Esophagus (tissue), 2 donors: ENCODE data around the gene C1S. TPM values are rescaled to one million over a fixed set of nuclear protein-coding genes. Genes with fewer than 3 reads are reported as not detected.
A peak's percentile ranks its signal among the peaks of the same experiment; 100 is the strongest.

Source experiments
- H3K27ac ChIP-seq, 2 donors: one replicate each; pipeline ENCODE4 v1.5.1; 2013; ENCODE audit warnings: low read depth in 2 of 2, mild to moderate bottlenecking in 2 of 2, inconsistent platforms in 1 of 2, low read length in 1 of 2, moderate library complexity in 1 of 2
- H3K27me3 ChIP-seq, 2 donors: one replicate each; pipeline ENCODE4 v1.6.1; 2013; ENCODE audit warnings: low read length in 2 of 2, control low read depth in 1 of 2, mild to moderate bottlenecking in 1 of 2; ENCODE audit not compliant: insufficient read depth in 2 of 2, control insufficient read depth in 1 of 2
- H3K36me3 ChIP-seq, 2 donors: one replicate each; pipeline ENCODE4 v1.6.1; 2013; ENCODE audit warnings: low read length in 1 of 2; ENCODE audit not compliant: control insufficient read depth in 2 of 2, insufficient read depth in 2 of 2
- H3K4me1 ChIP-seq, 2 donors: one replicate each; pipeline ENCODE4 v1.6.1; 2013; ENCODE audit warnings: low read length in 1 of 2; ENCODE audit not compliant: control insufficient read depth in 2 of 2, insufficient read depth in 2 of 2
- H3K4me3 ChIP-seq, 2 donors: one replicate each; pipeline ENCODE4 v1.5.1; 2013; ENCODE audit warnings: low read length in 2 of 2, mild to moderate bottlenecking in 2 of 2, low read depth in 1 of 2, moderate library complexity in 1 of 2
- H3K9me3 ChIP-seq, 2 donors: one replicate each; pipeline ENCODE4 v1.6.1; 2013; ENCODE audit warnings: mild to moderate bottlenecking in 2 of 2, low read depth in 1 of 2, low read length in 1 of 2, moderate library complexity in 1 of 2; ENCODE audit not compliant: control insufficient read depth in 2 of 2, insufficient read depth in 1 of 2
- WGBS, 2 donors: extraction: QIAGEN DNeasy Blood & Tissue Kit; methylation state at CpG; one replicate each; pipeline ENCODE4 v1.1.7; 2013; 5-methylcytosine and 5-hydroxymethylcytosine counted together
- polyA plus RNA-seq, 2 donors: library from polyadenylated mRNA; stranded (reverse); fragments of 200-250 nt; gene quantifications; one replicate each; pipeline ENCODE4 v1.2.3, GENCODE V29; 2013
- donor health status: healthy with polysubstance abuse.
- donor health status: Bipolar disorder and iron deficiency.

C1S gene
- polyA plus RNA-seq, 2 donors, result 26.6 to 80.5 TPM

GRCh38 chr12:7058850-7059395, 1.6 kb upstream of the C1S start:
- no peaks in the 10 kb centered on the region for H3K9me3 ChIP-seq
- H3K36me3 ChIP-seq, result no peaks in the 10 kb centered on the region
- peaks cover 0 to 4% of the 10 kb centered on the region in 2 donors for H3K4me1 ChIP-seq
- WGBS, 2 donors, result 94 to 95% methylated on average over 9 of the region's 9 CpGs
- peak overlapping the region in 1 of 2 donors; percentile 26 for H3K27ac ChIP-seq
- H3K27me3 ChIP-seq, result no peaks in the 10 kb centered on the region
- no peak overlapping the region for H3K4me3 ChIP-seq

GRCh38 chr12:7059780-7060179, 738 bp upstream of the C1S start:
- 84 to 90% methylated on average over 4 of the region's 4 CpGs for WGBS, 2 donors
- Histone ChIP-seq H3K36me3 (no peaks in the 10 kb centered on the region), H3K27me3 (no peaks in the 10 kb centered on the region), H3K4me3 (no peak overlapping the region), H3K9me3 (no peaks in the 10 kb centered on the region), H3K4me1 (peaks cover 0 to 4% of the 10 kb centered on the region in 2 donors), H3K27ac (peak overlapping the region in 1 of 2 donors; percentile 11)

GRCh38 chr12:7061138-7061537, 620 bp downstream of the C1S start:
- Histone ChIP-seq H3K4me1 (peaks cover 0 to 4% of the 10 kb centered on the region in 2 donors), H3K36me3 (no peaks in the 10 kb centered on the region), H3K4me3 (peak overlapping the region; percentile 1 to 39), H3K9me3 (no peaks in the 10 kb centered on the region), H3K27ac (peak overlapping the region; percentile 74 to 81), H3K27me3 (no peaks in the 10 kb centered on the region)
- WGBS, 2 donors, result 71 to 73% methylated on average over 13 of the region's 13 CpGs

- no peaks in the 10 kb centered on the region for H3K36me3 ChIP-seq
- no peak overlapping the region for H3K27ac ChIP-seq
- no peaks in the 10 kb centered on the region for H3K9me3 ChIP-seq
- H3K4me3 ChIP-seq, result peak overlapping the region in 1 of 2 donors; percentile 39
- peaks cover 0 to 6% of the 10 kb centered on the region in 2 donors for H3K4me1 ChIP-seq
- 81 to 93% methylated on average over 7 of the region's 7 CpGs for WGBS, 2 donors
- H3K27me3 ChIP-seq, result no peaks in the 10 kb centered on the region
Measured at GRCh38 chr12:7061596-7061995, 1.1 kb downstream of the C1S start.

- WGBS, 2 donors, result 68 to 75% methylated on average over 3 of the region's 3 CpGs
- Histone ChIP-seq H3K27me3 (no peaks in the 10 kb centered on the region), H3K9me3 (no peaks in the 10 kb centered on the region), H3K4me3 (no peak overlapping the region), H3K27ac (no peak overlapping the region), H3K36me3 (no peaks in the 10 kb centered on the region), H3K4me1 (peaks cover 0 to 15% of the 10 kb centered on the region in 2 donors)
Measured at GRCh38 chr12:7064516-7064915, 4.0 kb downstream of the C1S start.

GRCh38 chr12:7065073-7065623, 4.6 kb downstream of the C1S start:
- Histone ChIP-seq H3K27me3 (no peaks in the 10 kb centered on the region), H3K27ac (no peak overlapping the region), H3K36me3 (no peaks in the 10 kb centered on the region), H3K4me1 (peaks cover 0 to 15% of the 10 kb centered on the region in 2 donors), H3K9me3 (no peaks in the 10 kb centered on the region), H3K4me3 (no peak overlapping the region)
- 78 to 81% methylated on average over 7 of the region's 7 CpGs for WGBS, 2 donors

GRCh38 chr12:7066596-7066995, 6.1 kb downstream of the C1S start:
- Histone ChIP-seq H3K9me3 (no peaks in the 10 kb centered on the region), H3K27me3 (no peaks in the 10 kb centered on the region), H3K4me3 (no peak overlapping the region), H3K27ac (peak overlapping the region; percentile 40 to 70), H3K4me1 (peaks cover 0 to 11% of the 10 kb centered on the region in 2 donors), H3K36me3 (no peaks in the 10 kb centered on the region)
- WGBS, 2 donors, result 49 to 63% methylated on average over 2 of the region's 2 CpGs

GRCh38 chr12:7067096-7067495, 6.6 kb downstream of the C1S start:
- Histone ChIP-seq H3K9me3 (no peaks in the 10 kb centered on the region), H3K27me3 (no peaks in the 10 kb centered on the region), H3K27ac (peak overlapping the region; percentile 40 to 76), H3K4me1 (peaks cover 0 to 11% of the 10 kb centered on the region in 2 donors), H3K4me3 (peak overlapping the region in 1 of 2 donors; percentile 3), H3K36me3 (no peaks in the 10 kb centered on the region)
- WGBS, 2 donors, result 51 to 60% methylated on average over 7 of the region's 7 CpGs

- Histone ChIP-seq H3K36me3 (no peaks in the 10 kb centered on the region), H3K4me3 (no peak overlapping the region), H3K4me1 (peaks cover 0 to 11% of the 10 kb centered on the region in 2 donors), H3K9me3 (no peaks in the 10 kb centered on the region), H3K27me3 (no peaks in the 10 kb centered on the region), H3K27ac (peak overlapping the region; percentile 14 to 42)
- 53 to 54% methylated on average over 11 of the region's 11 CpGs for WGBS, 2 donors
Measured at GRCh38 chr12:7068240-7068993, 7.9 kb downstream of the C1S start.
